Measurements from ENCODE around the gene MEGF6.

The MEGF6 gene

GRCh38 chr1:3543076-3544039 lies 68.0 kb downstream of the MEGF6 start:
- Histone ChIP-seq H3K27me3 (ENCODE audit: low read depth, low read length) (0 out of 2 replicates have a peak, but pooled peaks cover 5% of the 10 kb centered on the region), H3K4me3 (ENCODE audit: low read length) (no peak overlapping the region), H3K36me3 (replicated peaks; ENCODE audit: low read depth, low read length) (no peaks in the 10 kb centered on the region), H3K4me2 (ENCODE audit: low read length) (no peak overlapping the region), H4K20me1 (ENCODE audit: insufficient read depth, low read length) (no peaks in the 10 kb centered on the region), H3K4me1 (ENCODE audit: low read length) (no peaks in the 10 kb centered on the region), H3K9me3 (ENCODE audit: insufficient read depth, low read length) (no peaks in the 10 kb centered on the region), H3K9ac (ENCODE audit: low read length) (no peak overlapping the region), H3K27ac (ENCODE audit: low read length) (no peak overlapping the region), H3K79me2 (ENCODE audit: low read length) (no peaks in the 10 kb centered on the region), H2AFZ (ENCODE audit: low read depth, low read length) (no peak overlapping the region)
- TF ChIP-seq EZH2phosphoT487 (IDR thresholded peaks at IDR 0.05; ENCODE audit: low read depth): no peak
- no peak for TF ChIP-seq CTCF (IDR thresholded peaks at IDR 0.05; ENCODE audit: low read depth, low read length)

- Histone ChIP-seq H3K9ac (ENCODE audit: low read length) (no peak overlapping the region), H3K4me2 (ENCODE audit: low read length) (no peak overlapping the region), H3K4me1 (ENCODE audit: low read length) (no peaks in the 10 kb centered on the region), H3K9me3 (ENCODE audit: insufficient read depth, low read length) (no peaks in the 10 kb centered on the region), H3K4me3 (ENCODE audit: low read length) (no peak overlapping the region), H4K20me1 (ENCODE audit: insufficient read depth, low read length) (no peaks in the 10 kb centered on the region), H3K27ac (ENCODE audit: low read length) (no peak overlapping the region), H2AFZ (ENCODE audit: low read depth, low read length) (no peak overlapping the region), H3K36me3 (replicated peaks; ENCODE audit: low read depth, low read length) (no peaks in the 10 kb centered on the region), H3K27me3 (ENCODE audit: low read depth, low read length) (0 out of 2 replicates have a peak, but pooled peaks cover 5% of the 10 kb centered on the region), H3K79me2 (ENCODE audit: low read length) (no peaks in the 10 kb centered on the region)
- no peak for TF ChIP-seq CTCF (IDR thresholded peaks at IDR 0.05; ENCODE audit: low read depth, low read length)
- TF ChIP-seq EZH2phosphoT487 (IDR thresholded peaks at IDR 0.05; ENCODE audit: low read depth): no peak
Measured at GRCh38 chr1:3542676-3543075, 68.6 kb downstream of the MEGF6 start.

GRCh38 chr1:3541936-3542335 lies 69.4 kb downstream of the MEGF6 start:
- H4K20me1 ChIP-seq (ENCODE audit: insufficient read depth, low read length): no peaks in the 10 kb centered on the region
- H3K79me2 ChIP-seq (ENCODE audit: low read length): no peaks in the 10 kb centered on the region
- H3K27me3 ChIP-seq (ENCODE audit: low read depth, low read length): 0 out of 2 replicates have a peak, but pooled peaks cover 5% of the 10 kb centered on the region
- H3K9me3 ChIP-seq (ENCODE audit: insufficient read depth, low read length): no peaks in the 10 kb centered on the region
- no peak overlapping the region for H3K4me2 ChIP-seq (ENCODE audit: low read length)
- no peak overlapping the region for H3K9ac ChIP-seq (ENCODE audit: low read length)
- H3K4me3 ChIP-seq (ENCODE audit: low read length): no peak overlapping the region
- H2AFZ ChIP-seq (ENCODE audit: low read depth, low read length): no peak overlapping the region
- H3K4me1 ChIP-seq (ENCODE audit: low read length): no peaks in the 10 kb centered on the region
- no peaks in the 10 kb centered on the region for H3K36me3 ChIP-seq (replicated peaks; ENCODE audit: low read depth, low read length)
- no peak overlapping the region for H3K27ac ChIP-seq (ENCODE audit: low read length)
- no peak for TF ChIP-seq EZH2phosphoT487 (IDR thresholded peaks at IDR 0.05; ENCODE audit: low read depth)
- TF ChIP-seq CTCF (IDR thresholded peaks at IDR 0.05; ENCODE audit: low read depth, low read length): no peak

- Histone ChIP-seq H3K27me3 (ENCODE audit: low read depth, low read length) (0 out of 2 replicates have a peak, but pooled peaks cover 5% of the 10 kb centered on the region), H3K4me1 (ENCODE audit: low read length) (no peaks in the 10 kb centered on the region), H2AFZ (ENCODE audit: low read depth, low read length) (no peak overlapping the region), H3K9me3 (ENCODE audit: insufficient read depth, low read length) (no peaks in the 10 kb centered on the region), H3K9ac (ENCODE audit: low read length) (no peak overlapping the region), H3K27ac (ENCODE audit: low read length) (no peak overlapping the region), H3K4me3 (ENCODE audit: low read length) (no peak overlapping the region), H3K36me3 (replicated peaks; ENCODE audit: low read depth, low read length) (no peaks in the 10 kb centered on the region), H3K79me2 (ENCODE audit: low read length) (no peaks in the 10 kb centered on the region), H4K20me1 (ENCODE audit: insufficient read depth, low read length) (no peaks in the 10 kb centered on the region), H3K4me2 (ENCODE audit: low read length) (no peak overlapping the region)
- TF ChIP-seq EZH2phosphoT487 (IDR thresholded peaks at IDR 0.05; ENCODE audit: low read depth): no peak
- no peak for TF ChIP-seq CTCF (IDR thresholded peaks at IDR 0.05; ENCODE audit: low read depth, low read length)
Measured at GRCh38 chr1:3541465-3541864, 69.8 kb downstream of the MEGF6 start.

Measured in OCI-LY3 (cell line).